PFSK-1 (cell line): ENCODE measurements around the gene LRRC8D.

ENCODE experiments used
- FOXP2 ChIP-seq: optimal IDR thresholded peaks from 2 replicates; pipeline ENCODE3; 2011; ENCODE audit warnings: borderline replicate concordance, control low read depth, inconsistent platforms; ENCODE audit not compliant: insufficient read depth; ENCODE audit errors: extremely low read length, extremely low read depth
- POLR2AphosphoS5 ChIP-seq: IDR thresholded peaks from 2 replicates; pipeline ENCODE4 v1.6.1; 2012; ENCODE audit warnings: low read depth, mild to moderate bottlenecking, control low read depth, low read length, moderate library complexity
- SIN3A ChIP-seq: IDR thresholded peaks from 2 replicates; pipeline ENCODE4 v1.6.1; 2012; ENCODE audit warnings: mild to moderate bottlenecking, low read length, moderate library complexity, borderline replicate concordance; ENCODE audit not compliant: insufficient read depth
- TAF1 ChIP-seq: IDR thresholded peaks from 2 replicates; pipeline ENCODE4 v1.6.1; 2012; ENCODE audit warnings: low read length, control low read depth, borderline replicate concordance; ENCODE audit not compliant: insufficient read depth

GRCh38 chr1:89800718-89801117 lies 20.1 kb upstream of the LRRC8D start:
- TF ChIP-seq SIN3A (no peak), POLR2AphosphoS5 (no peak), TAF1 (no peak), FOXP2 (no peak)
